ENCODE measurements around the gene MRGPRG. TPM values are rescaled to one million over a fixed set of nuclear protein-coding genes. Genes with fewer than 3 reads are reported as not detected.

MRGPRG gene
- total and polyA plus RNA-seq, 9 of the 15 experiments (the other 6 are each of a cell fraction or from before 2014, with no cell fraction given) = not detected

DNA sequence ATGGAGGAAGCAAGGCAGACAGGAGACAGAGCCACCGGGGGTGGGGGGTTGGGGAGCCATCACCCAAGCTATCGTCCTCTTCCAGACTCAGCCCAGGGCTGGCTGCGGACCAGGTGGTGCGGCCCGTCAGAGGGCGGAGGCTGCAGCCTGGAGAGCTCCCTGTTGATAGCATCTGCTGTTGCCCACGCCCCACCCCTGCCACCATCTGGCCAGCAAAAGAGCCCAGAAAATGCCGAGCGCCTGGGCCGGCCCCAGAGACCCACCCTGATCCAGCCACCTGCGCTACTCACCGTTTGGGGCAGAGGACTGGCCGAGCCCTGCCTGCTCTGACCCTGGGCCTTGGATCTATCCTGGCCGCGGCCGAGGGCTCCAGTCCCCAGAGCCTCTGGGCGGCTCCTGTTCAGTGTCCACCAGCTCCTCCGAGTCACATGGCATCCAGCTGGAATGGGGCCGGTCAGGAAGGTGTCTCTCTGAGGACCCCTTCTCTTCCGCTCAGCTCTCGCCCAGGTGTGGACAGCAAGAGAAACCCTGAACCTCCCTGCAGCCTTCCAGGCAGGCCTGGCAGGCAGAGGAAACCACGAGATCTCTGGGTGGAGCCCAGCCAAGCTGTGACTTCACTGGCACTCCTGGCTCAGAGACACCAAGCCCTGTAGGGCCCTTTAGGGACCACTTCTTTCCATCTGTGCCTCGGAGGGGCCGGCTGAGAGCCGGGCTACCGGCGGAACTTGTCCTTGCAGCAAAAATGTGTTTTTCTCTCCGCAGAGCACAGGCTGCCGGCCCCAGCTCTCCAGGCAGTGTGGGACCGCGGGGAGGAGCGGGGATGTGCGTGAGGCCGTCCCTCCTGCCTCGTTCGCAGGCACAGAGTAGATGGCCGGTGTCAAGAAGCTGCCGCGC, 13.5 kb upstream of the MRGPRG start, which contains the start of gene MRGPRE (continued):
- TF ChIP-seq, protein P1, sequence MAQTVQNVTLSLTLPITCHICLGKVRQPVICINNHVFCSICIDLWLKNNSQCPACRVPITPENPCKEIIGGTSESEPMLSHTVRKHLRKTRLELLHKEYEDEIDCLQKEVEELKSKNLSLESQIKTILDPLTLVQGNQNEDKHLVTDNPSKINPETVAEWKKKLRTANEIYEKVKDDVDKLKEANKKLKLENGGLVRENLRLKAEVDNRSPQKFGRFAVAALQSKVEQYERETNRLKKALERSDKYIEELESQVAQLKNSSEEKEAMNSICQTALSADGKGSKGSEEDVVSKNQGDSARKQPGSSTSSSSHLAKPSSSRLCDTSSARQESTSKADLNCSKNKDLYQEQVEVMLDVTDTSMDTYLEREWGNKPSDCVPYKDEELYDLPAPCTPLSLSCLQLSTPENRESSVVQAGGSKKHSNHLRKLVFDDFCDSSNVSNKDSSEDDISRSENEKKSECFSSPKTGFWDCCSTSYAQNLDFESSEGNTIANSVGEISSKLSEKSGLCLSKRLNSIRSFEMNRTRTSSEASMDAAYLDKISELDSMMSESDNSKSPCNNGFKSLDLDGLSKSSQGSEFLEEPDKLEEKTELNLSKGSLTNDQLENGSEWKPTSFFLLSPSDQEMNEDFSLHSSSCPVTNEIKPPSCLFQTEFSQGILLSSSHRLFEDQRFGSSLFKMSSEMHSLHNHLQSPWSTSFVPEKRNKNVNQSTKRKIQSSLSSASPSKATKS (CRISPR knock-in tag; IDR thresholded peaks at IDR 0.05) = no peak
- TF ChIP-seq, protein P2, sequence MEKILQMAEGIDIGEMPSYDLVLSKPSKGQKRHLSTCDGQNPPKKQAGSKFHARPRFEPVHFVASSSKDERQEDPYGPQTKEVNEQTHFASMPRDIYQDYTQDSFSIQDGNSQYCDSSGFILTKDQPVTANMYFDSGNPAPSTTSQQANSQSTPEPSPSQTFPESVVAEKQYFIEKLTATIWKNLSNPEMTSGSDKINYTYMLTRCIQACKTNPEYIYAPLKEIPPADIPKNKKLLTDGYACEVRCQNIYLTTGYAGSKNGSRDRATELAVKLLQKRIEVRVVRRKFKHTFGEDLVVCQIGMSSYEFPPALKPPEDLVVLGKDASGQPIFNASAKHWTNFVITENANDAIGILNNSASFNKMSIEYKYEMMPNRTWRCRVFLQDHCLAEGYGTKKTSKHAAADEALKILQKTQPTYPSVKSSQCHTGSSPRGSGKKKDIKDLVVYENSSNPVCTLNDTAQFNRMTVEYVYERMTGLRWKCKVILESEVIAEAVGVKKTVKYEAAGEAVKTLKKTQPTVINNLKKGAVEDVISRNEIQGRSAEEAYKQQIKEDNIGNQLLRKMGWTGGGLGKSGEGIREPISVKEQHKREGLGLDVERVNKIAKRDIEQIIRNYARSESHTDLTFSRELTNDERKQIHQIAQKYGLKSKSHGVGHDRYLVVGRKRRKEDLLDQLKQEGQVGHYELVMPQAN (IDR thresholded peaks at IDR 0.05; ENCODE audit: borderline replicate concordance) = no peak
- TF ChIP-seq KAT8 (IDR thresholded peaks at IDR 0.05; ENCODE audit: low read depth) (no peak), SP2 (IDR thresholded peaks at IDR 0.05; ENCODE audit: extremely low read depth, low read depth, low read length, poor library complexity, severe bottlenecking) (no peak), EHMT2 (IDR thresholded peaks at IDR 0.05) (no peak), TSC22D4 (tag; IDR thresholded peaks at IDR 0.05) (no peak), RFX1 (IDR thresholded peaks at IDR 0.05) (no peak), PHB (CRISPR knock-in tag; IDR thresholded peaks at IDR 0.05) (no peak), PPARD (CRISPR knock-in tag; IDR thresholded peaks at IDR 0.05) (no peak), XRCC4 (IDR thresholded peaks at IDR 0.05; ENCODE audit: extremely low read depth, insufficient read depth, insufficient read length) (no peak), PHTF2 (CRISPR knock-in tag; IDR thresholded peaks at IDR 0.05) (no peak), GATAD2A (IDR thresholded peaks at IDR 0.05) (no peak), ZNF12 (CRISPR knock-in tag; IDR thresholded peaks at IDR 0.05) (no peak), ZNF77 (CRISPR knock-in tag; IDR thresholded peaks at IDR 0.05) (no peak), ZNF384 (IDR thresholded peaks at IDR 0.05; ENCODE audit: low read depth, low read length) (no peak)
- TF ChIP-seq, protein P3, sequence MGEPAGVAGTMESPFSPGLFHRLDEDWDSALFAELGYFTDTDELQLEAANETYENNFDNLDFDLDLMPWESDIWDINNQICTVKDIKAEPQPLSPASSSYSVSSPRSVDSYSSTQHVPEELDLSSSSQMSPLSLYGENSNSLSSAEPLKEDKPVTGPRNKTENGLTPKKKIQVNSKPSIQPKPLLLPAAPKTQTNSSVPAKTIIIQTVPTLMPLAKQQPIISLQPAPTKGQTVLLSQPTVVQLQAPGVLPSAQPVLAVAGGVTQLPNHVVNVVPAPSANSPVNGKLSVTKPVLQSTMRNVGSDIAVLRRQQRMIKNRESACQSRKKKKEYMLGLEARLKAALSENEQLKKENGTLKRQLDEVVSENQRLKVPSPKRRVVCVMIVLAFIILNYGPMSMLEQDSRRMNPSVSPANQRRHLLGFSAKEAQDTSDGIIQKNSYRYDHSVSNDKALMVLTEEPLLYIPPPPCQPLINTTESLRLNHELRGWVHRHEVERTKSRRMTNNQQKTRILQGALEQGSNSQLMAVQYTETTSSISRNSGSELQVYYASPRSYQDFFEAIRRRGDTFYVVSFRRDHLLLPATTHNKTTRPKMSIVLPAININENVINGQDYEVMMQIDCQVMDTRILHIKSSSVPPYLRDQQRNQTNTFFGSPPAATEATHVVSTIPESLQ (CRISPR knock-in tag; IDR thresholded peaks at IDR 0.05) = no peak
- TF ChIP-seq, protein P4, sequence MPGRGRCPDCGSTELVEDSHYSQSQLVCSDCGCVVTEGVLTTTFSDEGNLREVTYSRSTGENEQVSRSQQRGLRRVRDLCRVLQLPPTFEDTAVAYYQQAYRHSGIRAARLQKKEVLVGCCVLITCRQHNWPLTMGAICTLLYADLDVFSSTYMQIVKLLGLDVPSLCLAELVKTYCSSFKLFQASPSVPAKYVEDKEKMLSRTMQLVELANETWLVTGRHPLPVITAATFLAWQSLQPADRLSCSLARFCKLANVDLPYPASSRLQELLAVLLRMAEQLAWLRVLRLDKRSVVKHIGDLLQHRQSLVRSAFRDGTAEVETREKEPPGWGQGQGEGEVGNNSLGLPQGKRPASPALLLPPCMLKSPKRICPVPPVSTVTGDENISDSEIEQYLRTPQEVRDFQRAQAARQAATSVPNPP (IDR thresholded peaks at IDR 0.05; ENCODE audit: borderline replicate concordance, insufficient read depth, insufficient read length) = no peak
- TF ChIP-seq, protein P5, sequence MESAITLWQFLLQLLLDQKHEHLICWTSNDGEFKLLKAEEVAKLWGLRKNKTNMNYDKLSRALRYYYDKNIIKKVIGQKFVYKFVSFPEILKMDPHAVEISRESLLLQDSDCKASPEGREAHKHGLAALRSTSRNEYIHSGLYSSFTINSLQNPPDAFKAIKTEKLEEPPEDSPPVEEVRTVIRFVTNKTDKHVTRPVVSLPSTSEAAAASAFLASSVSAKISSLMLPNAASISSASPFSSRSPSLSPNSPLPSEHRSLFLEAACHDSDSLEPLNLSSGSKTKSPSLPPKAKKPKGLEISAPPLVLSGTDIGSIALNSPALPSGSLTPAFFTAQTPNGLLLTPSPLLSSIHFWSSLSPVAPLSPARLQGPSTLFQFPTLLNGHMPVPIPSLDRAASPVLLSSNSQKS (CRISPR knock-in tag; IDR thresholded peaks at IDR 0.05) = no peak

Measured in K562 (cell line).